CD4-positive, alpha-beta T cell treated with Interleukin-2 at 100 ng/mL for 4 hours (primary cell): ENCODE results near the gene POU2F2.

Experiments used
- DNase-seq: peaks from one replicate; pipeline ENCODE4 v3.0.0-alpha.2; 2020; ENCODE audit warnings: low spot score

POU2F2 gene

GRCh38 chr19:42132030-42132628, at the start of gene POU2F2:
TSS of gene POU2F2 (minus strand) at chr19:42132446. CDS start at chr19:42132411, 35 bp downstream.
- peak; percentile 91 for DNase-seq

- no peak for DNase-seq
These were observed 46.8 kb upstream of the POU2F2 start for GRCh38 chr19:42178791-42179674.

- no peak for DNase-seq
These were observed 45.4 kb upstream of the POU2F2 start for GRCh38 chr19:42177686-42178019.

- DNase-seq = peak; percentile 77
These were observed 44.9 kb upstream of the POU2F2 start for GRCh38 chr19:42176990-42177685.

GRCh38 chr19:42176649-42176989, 44.4 kb upstream of the POU2F2 start:
- no peak for DNase-seq

GRCh38 chr19:42175952-42176648, 43.9 kb upstream of the POU2F2 start:
- no peak for DNase-seq

- no peak for DNase-seq
These were observed 42.9 kb upstream of the POU2F2 start for GRCh38 chr19:42174958-42175734.

GRCh38 chr19:42174188-42174587, 41.9 kb upstream of the POU2F2 start:
- no peak for DNase-seq

- no peak for DNase-seq
These were observed 41.4 kb upstream of the POU2F2 start for GRCh38 chr19:42173695-42174094.

GRCh38 chr19:42172261-42172660, 40.0 kb upstream of the POU2F2 start:
- DNase-seq = no peak

GRCh38 chr19:42170715-42171114, 38.5 kb upstream of the POU2F2 start:
- DNase-seq = no peak

GRCh38 chr19:42169486-42170413, 37.5 kb upstream of the POU2F2 start:
- no peak for DNase-seq

- no peak for DNase-seq
These were observed 36.0 kb upstream of the POU2F2 start for GRCh38 chr19:42168206-42168605.

- no peak for DNase-seq
These were observed 34.1 kb upstream of the POU2F2 start for GRCh38 chr19:42166316-42166715.

GRCh38 chr19:42165146-42165545, 32.9 kb upstream of the POU2F2 start:
- DNase-seq = no peak

- no peak for DNase-seq
These were observed 29.5 kb upstream of the POU2F2 start for GRCh38 chr19:42161616-42162263.

- no peak for DNase-seq
These were observed 27.7 kb upstream of the POU2F2 start for GRCh38 chr19:42159942-42160341.

- DNase-seq = no peak
These were observed 26.7 kb upstream of the POU2F2 start for GRCh38 chr19:42158926-42159325.

GRCh38 chr19:42156571-42156970, 24.3 kb upstream of the POU2F2 start:
- DNase-seq = no peak

- no peak for DNase-seq
These were observed 23.6 kb upstream of the POU2F2 start for GRCh38 chr19:42155796-42156195.
